Smooth muscle cell (in vitro differentiated cells): Measurements from ENCODE around the gene RAF1. TPM values are rescaled to one million over a fixed set of nuclear protein-coding genes. Genes with fewer than 3 reads are reported as not detected.

ENCODE experiments used
- DNase-seq: peaks from one replicate; lab custom pipeline; 2025; ENCODE audit not compliant: unreplicated experiment; lab: John Stamatoyannopoulos, UW
- H2AFZ ChIP-seq: fragments of 200-600 bp; sonication (generic); 2 replicates; pipeline ENCODE4 v1.6.0; 2016; ENCODE audit warnings: antibody characterized with exemption, low read depth, mild to moderate bottlenecking
- H3F3A ChIP-seq: fragments of 200-600 bp; sonication (generic); 2 replicates; pipeline ENCODE4 v1.6.0; 2017; ENCODE audit warnings: antibody characterized with exemption, low read depth
- H3K27ac ChIP-seq: fragments of 200-600 bp; sonication (generic); 2 replicates; pipeline ENCODE4 v1.5.1; 2016; ENCODE audit warnings: low read depth, mild to moderate bottlenecking
- H3K27me3 ChIP-seq: fragments of 200-600 bp; sonication (generic); 2 replicates; pipeline ENCODE4 v1.6.1; 2016; ENCODE audit warnings: low read depth, mild to moderate bottlenecking
- H3K36me3 ChIP-seq: fragments of 200-600 bp; sonication (generic); 2 replicates; pipeline ENCODE4 v1.5.1; 2016; ENCODE audit warnings: low read depth
- H3K4me1 ChIP-seq: fragments of 200-600 bp; sonication (generic); 2 replicates; pipeline ENCODE4 v1.5.1; 2016; ENCODE audit warnings: low read depth
- H3K4me2 ChIP-seq: fragments of 200-600 bp; sonication (generic); 2 replicates; pipeline ENCODE4 v1.6.0; 2016; ENCODE audit warnings: mild to moderate bottlenecking
- H3K4me3 ChIP-seq: fragments of 200-600 bp; sonication (generic); 2 replicates; pipeline ENCODE4 v1.5.1; 2016; ENCODE audit warnings: mild to moderate bottlenecking
- H3K79me2 ChIP-seq: fragments of 200-600 bp; sonication (generic); 2 replicates; pipeline ENCODE4 v1.6.0; 2016; ENCODE audit warnings: low read depth, mild to moderate bottlenecking
- H3K9ac ChIP-seq: fragments of 200-600 bp; sonication (generic); 2 replicates; pipeline ENCODE4 v1.6.0; 2016; ENCODE audit warnings: low read depth
- H3K9me3 ChIP-seq: fragments of 200-600 bp; sonication (generic); replicated peaks from 2 replicates; pipeline ENCODE4 v1.5.1; 2016; ENCODE audit warnings: low read depth
- H4K20me1 ChIP-seq: fragments of 200-600 bp; sonication (generic); 2 replicates; pipeline ENCODE4 v1.6.0; 2016; ENCODE audit warnings: low read depth
- CTCF ChIP-seq: fragments of 200-600 bp; sonication (generic); IDR thresholded peaks from 2 replicates; pipeline ENCODE4 v1.5.1; 2017; ENCODE audit warnings: borderline replicate concordance, mild to moderate bottlenecking, antibody characterized with exemption; ENCODE audit not compliant: insufficient read depth, poor library complexity, severe bottlenecking
- WGBS: methylation state at CpG from one replicate; pipeline ENCODE4 v1.1.7; 2016; ENCODE audit warnings: low lambda C conversion rate; 5-methylcytosine and 5-hydroxymethylcytosine counted together
- polyA plus RNA-seq: library from polyadenylated mRNA; unstranded; fragments of >200 nt; fragmentation: Nextera tagmentation; extraction: Ambion mirVana; gene quantifications from 2 replicates; pipeline ENCODE4 v1.2.1, GENCODE V29; 2016
- total RNA-seq: library from RNA; depleted of rRNA; stranded (reverse); fragments of >200 nt; gene quantifications from 2 replicates; pipeline ENCODE4 v1.2.3, GENCODE V29; 2014

The RAF1 gene
- total and polyA plus RNA-seq, 2 experiments from 2014 or later = 48.4 to 75.4 TPM

- H3K27ac ChIP-seq = no peak overlapping the region
- H3K4me1 ChIP-seq = no peaks in the 10 kb centered on the region
- H4K20me1 ChIP-seq = peaks cover 25% of the 10 kb centered on the region
- DNase-seq = no peak
- no peaks in the 10 kb centered on the region for H3F3A ChIP-seq
- no peak overlapping the region for H2AFZ ChIP-seq
- H3K27me3 ChIP-seq = no peaks in the 10 kb centered on the region
- no peaks in the 10 kb centered on the region for H3K79me2 ChIP-seq
- H3K9me3 ChIP-seq = no peaks in the 10 kb centered on the region
- no peak overlapping the region for H3K4me2 ChIP-seq
- no peak for TF ChIP-seq CTCF
- H3K4me3 ChIP-seq = no peak overlapping the region
- peaks cover 33% of the 10 kb centered on the region for H3K36me3 ChIP-seq
- H3K9ac ChIP-seq = no peak overlapping the region
Observed at GRCh38 chr3:12598890-12599289, 65.0 kb downstream of the RAF1 start.

GRCh38 chr3:12593473-12593872, 70.4 kb downstream of the RAF1 start:
- Histone ChIP-seq H3K79me2 (no peaks in the 10 kb centered on the region), H3K9ac (no peak overlapping the region), H3K4me3 (no peak overlapping the region), H3K27me3 (no peaks in the 10 kb centered on the region), H3K36me3 (peaks cover 6% of the 10 kb centered on the region), H2AFZ (no peak overlapping the region), H4K20me1 (peaks cover 6% of the 10 kb centered on the region), H3K27ac (no peak overlapping the region), H3K4me1 (no peaks in the 10 kb centered on the region), H3K4me2 (no peak overlapping the region), H3F3A (no peaks in the 10 kb centered on the region), H3K9me3 (no peaks in the 10 kb centered on the region)
- no peak for DNase-seq
- no peak for TF ChIP-seq CTCF
- WGBS = 100% methylated on average over 3 of the region's 3 CpGs

- no peak for DNase-seq
- no peak overlapping the region for H3K4me2 ChIP-seq
- H3K9ac ChIP-seq = no peak overlapping the region
- peaks cover 19% of the 10 kb centered on the region for H4K20me1 ChIP-seq
- H3K27ac ChIP-seq = no peak overlapping the region
- H3K79me2 ChIP-seq = no peaks in the 10 kb centered on the region
- no peak overlapping the region for H3K4me3 ChIP-seq
- H3K4me1 ChIP-seq = no peaks in the 10 kb centered on the region
- WGBS = 91% methylated on average over 4 of the region's 4 CpGs
- H3F3A ChIP-seq = no peaks in the 10 kb centered on the region
- H3K27me3 ChIP-seq = no peaks in the 10 kb centered on the region
- no peak overlapping the region for H2AFZ ChIP-seq
- no peaks in the 10 kb centered on the region for H3K9me3 ChIP-seq
- no peak for TF ChIP-seq CTCF
- no peaks in the 10 kb centered on the region for H3K36me3 ChIP-seq
Observed at GRCh38 chr3:12591997-12592715, 71.8 kb downstream of the RAF1 start.

- Histone ChIP-seq H3K9me3 (no peaks in the 10 kb centered on the region), H3K4me1 (no peaks in the 10 kb centered on the region), H3K79me2 (no peaks in the 10 kb centered on the region), H2AFZ (no peak overlapping the region), H3K4me3 (no peak overlapping the region), H3F3A (no peaks in the 10 kb centered on the region), H3K27me3 (no peaks in the 10 kb centered on the region), H3K9ac (no peak overlapping the region), H3K4me2 (no peak overlapping the region), H3K36me3 (no peaks in the 10 kb centered on the region), H4K20me1 (peaks cover 25% of the 10 kb centered on the region), H3K27ac (no peak overlapping the region)
- 98% methylated on average over 6 of the region's 6 CpGs for WGBS
- no peak for TF ChIP-seq CTCF
- DNase-seq = no peak
Observed at GRCh38 chr3:12591456-12591855, 72.5 kb downstream of the RAF1 start.
